ENCODE data around the gene ATPAF1.

GRCh38 chr1:46670134-46670533 is 2.0 kb upstream of the ATPAF1 start:
- TF ChIP-seq POLR2A (IDR thresholded peaks at IDR 0.05) (no peak), CTCF (IDR thresholded peaks at IDR 0.05) (no peak), EP300 (IDR thresholded peaks at IDR 0.05) (no peak)

Measured in stomach (tissue), 4 donors.